Fibroblast of skin of right biceps (primary cell): Measurements from ENCODE around the gene DESI1.
A peak's percentile ranks its signal among the peaks of the same experiment; 100 is the strongest.
"Not testable (repeated sequence)": the region's sequence is repeated elsewhere in the genome, so short reads cannot be mapped to it uniquely, and the experiment has no call there.

Experiments
- DNase-seq: peaks from one replicate; pipeline ENCODE4 v3.0.0-alpha.2; 2013

Gene DESI1

GRCh38 chr22:41582694-41583093, 38.1 kb downstream of the DESI1 start:
- DNase-seq: no peak

GRCh38 chr22:41579997-41580355, 40.9 kb downstream of the DESI1 start:
- no peak for DNase-seq

GRCh38 chr22:41579297-41579996, 41.4 kb downstream of the DESI1 start:
- DNase-seq: no peak

GRCh38 chr22:41578818-41579217, 42.0 kb downstream of the DESI1 start:
- DNase-seq: no peak

- DNase-seq: no peak
These were observed 42.7 kb downstream of the DESI1 start for GRCh38 chr22:41578114-41578513.

- DNase-seq: peak; percentile 62
These were observed 44.0 kb downstream of the DESI1 start for GRCh38 chr22:41576877-41577276.

- DNase-seq: no peak
These were observed 45.3 kb downstream of the DESI1 start for GRCh38 chr22:41575533-41575932.

GRCh38 chr22:41574847-41575381, 45.9 kb downstream of the DESI1 start:
- no peak for DNase-seq

- DNase-seq: no peak
These were observed 47.2 kb downstream of the DESI1 start for GRCh38 chr22:41573677-41574076.

- DNase-seq: not testable (repeated sequence)
These were observed 48.5 kb downstream of the DESI1 start for GRCh38 chr22:41572305-41572704.

GRCh38 chr22:41571786-41572185, 49.1 kb downstream of the DESI1 start:
- DNase-seq: no peak

- no peak for DNase-seq
These were observed 50.6 kb downstream of the DESI1 start for GRCh38 chr22:41570221-41570620.

- DNase-seq: no peak
These were observed 52.0 kb downstream of the DESI1 start for GRCh38 chr22:41568811-41569210.

GRCh38 chr22:41567512-41567768, 53.4 kb downstream of the DESI1 start:
- no peak for DNase-seq

- DNase-seq: peak; percentile 88
These were observed 55.3 kb downstream of the DESI1 start for GRCh38 chr22:41565403-41566054.

- DNase-seq: no peak
These were observed 56.3 kb downstream of the DESI1 start for GRCh38 chr22:41564563-41564962.

GRCh38 chr22:41563051-41563711, 57.7 kb downstream of the DESI1 start:
- DNase-seq: peak; percentile 95

GRCh38 chr22:41562461-41562860, 58.4 kb downstream of the DESI1 start:
- DNase-seq: no peak

GRCh38 chr22:41561788-41562187, 59.1 kb downstream of the DESI1 start:
- no peak for DNase-seq

GRCh38 chr22:41561335-41561734, 59.5 kb downstream of the DESI1 start:
- no peak for DNase-seq

GRCh38 chr22:41560095-41560471, 60.8 kb downstream of the DESI1 start:
- DNase-seq: no peak

- not testable (repeated sequence) for DNase-seq
These were observed 62.6 kb downstream of the DESI1 start for GRCh38 chr22:41558241-41558630.

- DNase-seq: peak; percentile 74
These were observed 63.2 kb downstream of the DESI1 start for GRCh38 chr22:41557401-41558240.
